Chondrocyte (in vitro differentiated cells): Measurements from ENCODE around the gene TKT. TPM values are rescaled to one million over a fixed set of nuclear protein-coding genes. Genes with fewer than 3 reads are reported as not detected.

Experiments
- DNase-seq: peaks from one replicate; pipeline ENCODE4 v3.0.0; 2021; ENCODE audit warnings: mixed read lengths, low spot score
- H3K27ac Mint-ChIP-seq: one replicate; pipeline ENCODE4 v1.8.0; 2021; ENCODE audit warnings: mild to moderate bottlenecking, moderate library complexity, mixed read lengths; ENCODE audit not compliant: unreplicated experiment
- H3K27me3 Mint-ChIP-seq: 2 replicates; pipeline ENCODE4 v1.8.0; 2021; ENCODE audit warnings: low read depth, mixed read lengths
- H3K36me3 Mint-ChIP-seq: 2 replicates; pipeline ENCODE4 v1.8.0; 2021; ENCODE audit warnings: low read depth, mixed read lengths
- H3K4me1 Mint-ChIP-seq: 2 replicates; pipeline ENCODE4 v1.8.0; 2021; ENCODE audit warnings: low read depth, mild to moderate bottlenecking, mixed read lengths
- H3K4me3 Mint-ChIP-seq: one replicate; pipeline ENCODE4 v1.8.0; 2021; ENCODE audit warnings: mild to moderate bottlenecking, moderate library complexity, mixed read lengths; ENCODE audit not compliant: unreplicated experiment
- H3K9me3 Mint-ChIP-seq: 2 replicates; pipeline ENCODE4 v1.8.0; 2021; ENCODE audit warnings: low read depth, mixed read lengths
- CTCF ChIP-seq: fragments of 200-600 bp; sonication (generic); IDR thresholded peaks from 2 replicates; pipeline ENCODE4 v1.5.0; 2021; ENCODE audit warnings: antibody characterized with exemption, mild to moderate bottlenecking, moderate library complexity
- total RNA-seq: library from RNA; stranded (reverse); gene quantifications from 3 replicates; pipeline ENCODE4 v1.2.1, GENCODE V29; 2021

The TKT gene
- total RNA-seq, 1 donor from 2014 or later: 165 TPM

DNA sequence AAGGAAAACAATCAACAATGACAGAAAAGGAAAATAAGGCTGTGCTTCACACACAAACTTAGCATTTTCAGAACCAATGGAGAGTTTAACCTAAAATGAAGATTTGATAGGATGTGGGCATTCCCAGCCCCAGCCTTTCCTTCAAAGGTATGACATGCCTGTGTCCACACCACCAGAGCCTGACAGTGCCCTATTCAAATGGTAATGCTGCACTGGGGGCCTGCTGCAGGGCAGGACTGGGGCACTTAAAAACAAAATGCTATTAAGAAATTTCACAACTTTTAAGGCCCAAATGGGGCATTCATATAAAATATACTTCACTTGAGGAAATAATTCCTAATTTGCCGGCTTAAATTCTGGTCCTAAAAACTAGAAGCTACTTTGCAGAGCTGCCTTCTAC is 30.9 kb upstream of the TKT start:
- Mint-ChIP-seq H3K36me3 (peaks cover 7% of the 10 kb centered on the region), H3K4me3 (no peak overlapping the region), H3K9me3 (no peaks in the 10 kb centered on the region), H3K27ac (peak overlapping the region; percentile 94), H3K27me3 (no peaks in the 10 kb centered on the region), H3K4me1 (peaks cover 9% of the 10 kb centered on the region)
- DNase-seq: no peak
- TF ChIP-seq CTCF: no peak

- no peak for TF ChIP-seq CTCF
- Mint-ChIP-seq H3K9me3 (no peaks in the 10 kb centered on the region), H3K4me3 (no peak overlapping the region), H3K4me1 (peaks cover 8% of the 10 kb centered on the region), H3K36me3 (peaks cover 5% of the 10 kb centered on the region), H3K27ac (no peak overlapping the region), H3K27me3 (no peaks in the 10 kb centered on the region)
- DNase-seq: no peak
Observed at GRCh38 chr3:53282581-53282980, 26.8 kb upstream of the TKT start.

- Mint-ChIP-seq H3K4me3 (no peak overlapping the region), H3K9me3 (no peaks in the 10 kb centered on the region), H3K27me3 (no peaks in the 10 kb centered on the region), H3K36me3 (no peaks in the 10 kb centered on the region), H3K27ac (no peak overlapping the region), H3K4me1 (no peaks in the 10 kb centered on the region)
- TF ChIP-seq CTCF: no peak
- no peak for DNase-seq
Observed at GRCh38 chr3:53278667-53279066, 22.8 kb upstream of the TKT start.

GRCh38 chr3:53274938-53275605 is 19.2 kb upstream of the TKT start:
- no peak for TF ChIP-seq CTCF
- Mint-ChIP-seq H3K9me3 (no peaks in the 10 kb centered on the region), H3K27me3 (no peaks in the 10 kb centered on the region), H3K36me3 (no peaks in the 10 kb centered on the region), H3K4me3 (no peak overlapping the region), H3K4me1 (peaks cover 9% of the 10 kb centered on the region), H3K27ac (no peak overlapping the region)
- peak; percentile 26 for DNase-seq

GRCh38 chr3:53273146-53273670 is 17.4 kb upstream of the TKT start:
- DNase-seq: peak; percentile 50
- no peaks in the 10 kb centered on the region for H3K36me3 Mint-ChIP-seq
- H3K27ac Mint-ChIP-seq: no peak overlapping the region
- no peak for TF ChIP-seq CTCF
- H3K9me3 Mint-ChIP-seq: no peaks in the 10 kb centered on the region
- H3K27me3 Mint-ChIP-seq: no peaks in the 10 kb centered on the region
- H3K4me1 Mint-ChIP-seq: peaks cover 17% of the 10 kb centered on the region
- H3K4me3 Mint-ChIP-seq: no peak overlapping the region
